SK-N-SH (cell line): ENCODE results near the gene OPCML. TPM values are rescaled to one million over a fixed set of nuclear protein-coding genes. Genes with fewer than 3 reads are reported as not detected.

Source experiments
- CTCF ChIA-PET: fragments of 300-600, 350-600 bp; formaldehyde crosslinking; extraction: SDS; loops from one replicate; lab custom pipeline; 2021; lab: Yijun Ruan, JAX
- POLR2A ChIA-PET: fragments of 350-600 bp; sonication (Branson Sonifier 250); formaldehyde crosslinking; extraction: SDS; loops from one replicate; lab custom pipeline; 2020; ENCODE audit warnings: antibody characterized with exemption, inconsistent platforms; lab: Yijun Ruan, JAX
- DNase-seq: peaks from one replicate; pipeline ENCODE4 v3.0.0; 2012
- H2AFZ ChIP-seq: fragments of 200-600 bp; sonication (generic); 2 replicates; pipeline ENCODE4 v1.8.1; 2016; ENCODE audit warnings: antibody characterized with exemption, mild to moderate bottlenecking, low read depth
- H3F3A ChIP-seq: fragments of 200-600 bp; sonication (generic); replicated peaks from 2 replicates; pipeline ENCODE3; 2016; ENCODE audit warnings: antibody characterized with exemption, mild to moderate bottlenecking; ENCODE audit not compliant: insufficient read depth
- H3K27ac ChIP-seq, 2 experiments: fragments of 200-500 bp in 1 of 2; fragments of 200-600 bp in 1 of 2; sonication (Bioruptor generic) in 1 of 2; sonication (generic), shearing (Covaris generic) in 1 of 2; 2 replicates each; pipeline versions ENCODE4 v1.5.1 to v1.6.1; 2014 to 2016; ENCODE audit warnings: low read depth in 2 of 2, inconsistent platforms in 1 of 2, low read length in 1 of 2, mild to moderate bottlenecking in 1 of 2, mixed read lengths in 1 of 2
- H3K27me3 ChIP-seq: fragments of 200-600 bp; sonication (generic), shearing (Covaris generic); 2 replicates; pipeline ENCODE4 v1.6.1; 2016; ENCODE audit warnings: mixed run types; ENCODE audit not compliant: insufficient read depth
- H3K36me3 ChIP-seq, 2 experiments: fragments of 200-500 bp in 1 of 2; fragments of 200-600 bp in 1 of 2; sonication (Bioruptor generic) in 1 of 2; sonication (generic) in 1 of 2; replicated peaks in 1 of 2; 2 replicates each; pipeline versions ENCODE3 to v1.5.1; 2014 to 2016; ENCODE audit warnings: low read length in 1 of 2, mild to moderate bottlenecking in 1 of 2; ENCODE audit not compliant: insufficient read depth in 2 of 2, control insufficient read depth in 1 of 2
- H3K4me1 ChIP-seq, 2 experiments: fragments of 200-500 bp in 1 of 2; fragments of 200-600 bp in 1 of 2; sonication (Bioruptor generic) in 1 of 2; sonication (generic), shearing (Covaris generic) in 1 of 2; 2 replicates each; pipeline versions ENCODE4 v1.5.1 to v1.6.1; 2014 to 2016; ENCODE audit warnings: low read depth in 1 of 2, low read length in 1 of 2, mixed run types in 1 of 2; ENCODE audit not compliant: insufficient read depth in 2 of 2, control insufficient read depth in 1 of 2
- H3K4me2 ChIP-seq: fragments of 200-600 bp; sonication (generic), shearing (Covaris generic); 2 replicates; pipeline ENCODE4 v1.6.1; 2017; ENCODE audit warnings: mixed run types
- H3K4me3 ChIP-seq, 2 experiments: fragments of 200-500 bp in 1 of 2; fragments of 200-600 bp in 1 of 2; sonication (Bioruptor generic) in 1 of 2; sonication (generic), shearing (Covaris generic) in 1 of 2; 2 replicates each; pipeline versions ENCODE4 v1.5.1 to v1.8.1; 2014 to 2016; ENCODE audit warnings: low read depth in 2 of 2, inconsistent platforms in 1 of 2, low read length in 1 of 2, mild to moderate bottlenecking in 1 of 2, mixed read lengths in 1 of 2, moderate library complexity in 1 of 2
- H3K79me2 ChIP-seq: fragments of 200-600 bp; sonication (generic); 2 replicates; pipeline ENCODE4 v1.8.1; 2017; ENCODE audit warnings: mild to moderate bottlenecking; ENCODE audit not compliant: insufficient read depth
- H3K9ac ChIP-seq: fragments of 200-600 bp; sonication (generic); 2 replicates; pipeline ENCODE4 v1.6.1; 2017; ENCODE audit warnings: mixed run types
- H3K9me2 ChIP-seq: fragments of 200-600 bp; sonication (generic); 2 replicates; pipeline ENCODE4 v1.6.1; 2017; ENCODE audit warnings: mixed run types
- H3K9me3 ChIP-seq: fragments of 200-600 bp; sonication (generic); 2 replicates; pipeline ENCODE4 v1.6.1; 2017; ENCODE audit warnings: mixed run types, mild to moderate bottlenecking, moderate library complexity
- H4K20me1 ChIP-seq: fragments of 200-600 bp; sonication (generic); 2 replicates; pipeline ENCODE4 v1.6.1; 2017; ENCODE audit warnings: mild to moderate bottlenecking, mixed run types; ENCODE audit not compliant: insufficient read depth
- CHD2 ChIP-seq: fragments of 150-350 bp; IDR thresholded peaks from 2 replicates; pipeline ENCODE4 v1.6.1; 2018; ENCODE audit warnings: low read length; ENCODE audit not compliant: partially characterized antibody
- EP300 ChIP-seq, 2 experiments: IDR thresholded peaks; 2 replicates each; pipeline versions ENCODE4 v1.4.0 to v1.6.1; 2012; ENCODE audit warnings: borderline replicate concordance in 1 of 2, low read depth in 1 of 2, low read length in 1 of 2
- EZH2phosphoT487 ChIP-seq: fragments of 200-600 bp; sonication (generic); IDR thresholded peaks from 2 replicates; pipeline ENCODE4 v1.6.1; 2017; ENCODE audit warnings: low read depth, mixed run types, mild to moderate bottlenecking, antibody characterized with exemption, moderate library complexity, borderline replicate concordance
- FOXJ3 ChIP-seq: sonication (generic); formaldehyde crosslinking; IDR thresholded peaks from 2 replicates; pipeline ENCODE4 v1.5.1; 2020; ENCODE audit warnings: mild to moderate bottlenecking, missing genetic modification reagents
- FOXM1 ChIP-seq: IDR thresholded peaks from 2 replicates; pipeline ENCODE4 v1.4.0; 2012; ENCODE audit warnings: low read depth, mild to moderate bottlenecking
- GABPA ChIP-seq: IDR thresholded peaks from 2 replicates; pipeline ENCODE4 v1.4.0; 2012; ENCODE audit warnings: low read depth, mild to moderate bottlenecking
- JUND ChIP-seq: IDR thresholded peaks from 2 replicates; pipeline ENCODE4 v1.4.0; 2012
- MEF2A ChIP-seq: IDR thresholded peaks from 2 replicates; pipeline ENCODE4 v1.4.0; 2012; ENCODE audit warnings: low read depth, borderline replicate concordance
- MXI1 ChIP-seq: IDR thresholded peaks from 2 replicates; pipeline ENCODE4 v1.6.1; 2012; ENCODE audit warnings: mild to moderate bottlenecking, low read depth, low read length, improper control_type of control experiment
- NFIC ChIP-seq: IDR thresholded peaks from 2 replicates; pipeline ENCODE4 v1.4.0; 2012; ENCODE audit warnings: borderline replicate concordance
- RCOR1 ChIP-seq: fragments of 150-350 bp; IDR thresholded peaks from 2 replicates; pipeline ENCODE4 v1.6.1; 2017; ENCODE audit warnings: antibody characterized with exemption, low read length
- RFX5 ChIP-seq: IDR thresholded peaks from 2 replicates; pipeline ENCODE4 v1.6.1; 2012; ENCODE audit warnings: mild to moderate bottlenecking, improper control_type of control experiment, low read length
- RXRA ChIP-seq: IDR thresholded peaks from 2 replicates; pipeline ENCODE4 v1.4.0; 2012; ENCODE audit warnings: low read depth, mild to moderate bottlenecking, borderline replicate concordance
- SMC3 ChIP-seq: IDR thresholded peaks from 2 replicates; pipeline ENCODE4 v1.6.1; 2012; ENCODE audit warnings: low read depth, low read length, improper control_type of control experiment
- YY1 ChIP-seq: IDR thresholded peaks from 2 replicates; pipeline ENCODE4 v1.4.0; 2012; ENCODE audit warnings: low read depth, mild to moderate bottlenecking
- WGBS: methylation state at CpG from one replicate; pipeline ENCODE4 v1.1.6; 2017; ENCODE audit warnings: low lambda C conversion rate; 5-methylcytosine and 5-hydroxymethylcytosine counted together
- polyA plus RNA-seq, 3 experiments: library from polyadenylated mRNA; depleted of rRNA; stranded (reverse); fragments of >200 nt; gene quantifications; 2 replicates each; pipeline ENCODE4 v1.2.3, GENCODE V29; 2012
- TF ChIP-seq, protein P1 (sequence below): IDR thresholded peaks from 2 replicates; pipeline ENCODE4; 2012

Gene OPCML
- polyA plus RNA-seq, 1 of the 3 experiments (the other 2 are of a cell fraction), result not detected

DNA sequence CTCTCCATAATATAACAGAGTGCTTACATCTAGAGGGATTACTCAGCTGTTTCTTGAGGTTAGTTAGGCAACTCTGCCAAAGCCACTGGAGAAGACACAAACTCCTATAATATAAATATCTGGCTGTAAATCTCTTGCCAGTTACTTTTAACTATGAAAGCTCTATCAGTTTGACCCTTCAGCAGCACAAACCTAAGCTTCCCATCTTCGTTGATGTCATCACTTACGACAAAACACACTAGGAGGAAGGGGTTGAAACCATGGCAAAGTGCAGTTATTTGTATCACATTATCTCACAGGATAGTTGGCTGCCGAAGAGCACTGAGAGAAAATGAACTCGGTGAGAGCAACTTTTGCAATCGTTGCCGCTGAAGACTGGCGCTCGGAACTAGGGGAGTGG, 922.1 kb downstream of the OPCML start:
- Histone ChIP-seq H3K36me3 (no peaks in the 10 kb centered on the region), H2AFZ (no peak overlapping the region), H3K9me2 (no peaks in the 10 kb centered on the region), H3K27ac (no peak overlapping the region), H4K20me1 (no peaks in the 10 kb centered on the region), H3K4me1 (no peaks in the 10 kb centered on the region), H3K4me3 (no peak overlapping the region), H3K79me2 (no peaks in the 10 kb centered on the region), H3K27me3 (no peaks in the 10 kb centered on the region), H3K4me2 (no peak overlapping the region), H3F3A (no peaks in the 10 kb centered on the region), H3K9me3 (no peaks in the 10 kb centered on the region), H3K9ac (no peak overlapping the region)
- TF ChIP-seq EZH2phosphoT487 (no peak), RCOR1 (no peak), FOXM1 (no peak), RFX5 (no peak), GABPA (no peak), YY1 (no peak), NFIC (no peak), MXI1 (no peak)
- 59% methylated on average over 8 of the region's 8 CpGs for WGBS
- DNase-seq, result no peak
- ChIA-PET POLR2A (no interaction called here), CTCF (no interaction called here)

DNA sequence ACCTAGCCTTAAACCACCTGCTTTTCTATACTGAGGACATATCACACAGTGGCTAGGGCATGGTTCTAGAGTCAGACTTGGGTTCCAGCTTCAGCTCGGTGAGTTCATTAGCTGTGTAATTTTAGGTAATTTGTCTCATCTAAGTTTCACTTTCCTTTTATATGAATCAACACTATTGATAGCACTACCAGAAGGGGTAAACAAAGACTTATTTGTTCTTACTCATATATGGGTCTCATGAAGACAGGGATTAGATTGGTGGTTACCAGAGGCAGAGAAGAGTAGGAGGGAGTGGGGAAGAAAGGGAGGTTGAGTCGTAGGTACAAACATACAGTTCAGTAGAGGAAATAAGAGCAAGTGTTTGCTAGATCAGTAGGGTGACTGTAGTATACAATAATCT, 924.7 kb downstream of the OPCML start:
- Histone ChIP-seq H4K20me1 (no peaks in the 10 kb centered on the region), H2AFZ (no peak overlapping the region)
- no peak for TF ChIP-seq YY1
- no peak for TF ChIP-seq SMC3
- TF ChIP-seq GABPA, result no peak
- no peak for TF ChIP-seq RXRA
- TF ChIP-seq MEF2A, result no peak
- TF ChIP-seq, protein P1, sequence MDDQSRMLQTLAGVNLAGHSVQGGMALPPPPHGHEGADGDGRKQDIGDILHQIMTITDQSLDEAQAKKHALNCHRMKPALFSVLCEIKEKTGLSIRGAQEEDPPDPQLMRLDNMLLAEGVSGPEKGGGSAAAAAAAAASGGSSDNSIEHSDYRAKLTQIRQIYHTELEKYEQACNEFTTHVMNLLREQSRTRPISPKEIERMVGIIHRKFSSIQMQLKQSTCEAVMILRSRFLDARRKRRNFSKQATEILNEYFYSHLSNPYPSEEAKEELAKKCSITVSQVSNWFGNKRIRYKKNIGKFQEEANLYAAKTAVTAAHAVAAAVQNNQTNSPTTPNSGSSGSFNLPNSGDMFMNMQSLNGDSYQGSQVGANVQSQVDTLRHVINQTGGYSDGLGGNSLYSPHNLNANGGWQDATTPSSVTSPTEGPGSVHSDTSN, result no peak
- TF ChIP-seq EP300 (IDR thresholded peaks at IDR 0.05; ENCODE audit: borderline replicate concordance in 1 of 2, low read depth in 1 of 2, low read length in 1 of 2), result no peak
- TF ChIP-seq CHD2, result no peak
- TF ChIP-seq JUND, result no peak
- TF ChIP-seq FOXJ3 (CRISPR knock-in tag), result no peak
- no peak for TF ChIP-seq NFIC
- TF ChIP-seq, all 33 proteins: peak for 0
- Histone ChIP-seq H3K4me1 (0 out of 4 replicates have a peak, but pooled peaks cover 0 to 4% of the 10 kb centered on the region in 2 experiments), H3F3A (no peaks in the 10 kb centered on the region), H3K9ac (no peak overlapping the region), H3K9me3 (no peaks in the 10 kb centered on the region), H3K9me2 (no peaks in the 10 kb centered on the region), H3K36me3 (no peaks in the 10 kb centered on the region), H3K79me2 (no peaks in the 10 kb centered on the region), H3K4me3 (no peak overlapping the region), H3K4me2 (no peak overlapping the region), H3K27me3 (no peaks in the 10 kb centered on the region), H3K27ac (no peak overlapping the region)
- no peak for DNase-seq
- ChIA-PET POLR2A (no interaction called here), CTCF (no interaction called here)
- 34% methylated on average over 2 of the region's 2 CpGs for WGBS
